K562 treated with DMSO at 1 percent for 24 hours (cell line): ENCODE measurements around the gene RPS23. TPM values are rescaled to one million over a fixed set of nuclear protein-coding genes. Genes with fewer than 3 reads are reported as not detected.

ENCODE experiments used
- total RNA-seq: library from RNA; unstranded; fragments of 300-600 nt; gene quantifications from 2 replicates; pipeline ENCODE4 v1.2.3, GENCODE V29; 2022; ENCODE audit warnings: low read depth; ENCODE audit not compliant: insufficient read depth

The RPS23 gene
- 7,340 and 7,990 TPM in 2 replicates for total RNA-seq

DNA sequence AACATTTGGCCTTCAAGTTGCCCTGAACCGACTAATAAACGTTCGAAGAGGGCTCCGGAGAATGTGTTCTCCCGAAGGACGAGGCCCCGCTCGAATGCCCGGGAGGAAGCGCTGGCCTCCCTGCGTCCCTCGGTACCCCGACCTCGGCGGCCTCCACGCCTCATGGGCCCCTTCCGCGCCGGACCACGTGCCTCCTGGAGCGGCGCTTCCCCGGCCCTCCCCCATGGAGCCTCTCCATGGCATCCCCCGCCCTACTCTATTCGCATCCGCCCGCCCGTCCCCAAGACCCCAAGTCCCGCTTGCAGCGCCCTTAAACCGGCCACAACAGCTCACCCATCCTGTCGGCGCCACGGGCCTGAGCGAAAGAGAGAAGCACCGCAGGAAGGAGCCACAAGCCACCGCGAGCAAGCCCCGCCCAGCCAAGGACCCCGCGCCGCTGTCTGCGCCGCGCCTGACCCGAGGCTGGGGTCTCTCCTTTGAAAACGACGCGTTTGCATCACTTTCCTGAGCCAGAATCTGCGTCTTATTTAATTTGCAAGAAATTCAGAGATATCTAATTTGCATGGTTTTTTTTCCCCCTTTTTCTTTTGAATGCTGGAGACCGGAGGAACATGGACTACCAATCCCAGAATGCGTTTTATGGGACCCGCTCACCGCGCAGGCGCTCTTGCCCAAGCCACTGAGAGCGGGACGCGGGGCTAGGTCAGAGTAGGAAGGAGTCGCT, at the start of gene RPS23:
Gene RPS23, minus strand, starts transcription at position 368 of the 724 bp plus-strand sequence. Its CDS starts 31 bp downstream, at position 337.

